ENCODE results near the gene TFE3. TPM values are rescaled to one million over a fixed set of nuclear protein-coding genes. Genes with fewer than 3 reads are reported as not detected.

The TFE3 gene
- polyA plus RNA-seq, 3 donors, result 12.8 to 41.2 (median 22.0) TPM

GRCh38 chrX:49058794-49059193, 15.6 kb upstream of the TFE3 start, which contains the start of gene CCDC120:
Gene CCDC120 (plus strand): TSS chrX:49058999. CDS start chrX:49062042, 3,043 bp downstream.
- Mint-ChIP-seq H3K27ac (peak within 1 kb of the TSS in 2 of 7 donors; percentile 30 to 67), H3K27me3 (ENCODE audit: low read depth in 3 of 3) (peaks cover 0 to 7% (median 0%) of the 10 kb centered on the region in 3 donors), H3K9me3 (peaks cover 0 to 8% (median 3%) of the 10 kb centered on the region in 7 donors), H3K4me1 (peaks cover 12% of the 10 kb centered on the region), H3K36me3 (no peaks in the 10 kb centered on the region), H3K4me3 (no peak within 1 kb of the TSS)
- H3K27ac ChIP-seq (ENCODE audit: low read depth in 1 of 2, low read length in 2 of 2), result no peak within 1 kb of the TSS
- no peak within 1 kb of the TSS for H2AFZ ChIP-seq (ENCODE audit: insufficient read depth, low read depth, low read length, poor library complexity, severe bottlenecking)
- no peaks in the 10 kb centered on the region for H4K20me1 ChIP-seq (ENCODE audit: insufficient read depth, low read length)
- H3K9me3 ChIP-seq (replicated peaks in 1 of 2; ENCODE audit: control insufficient read depth in 1 of 2, insufficient read depth in 1 of 2, low read length in 2 of 2), result no peaks in the 10 kb centered on the region
- no peak for TF ChIP-seq CTCF (IDR thresholded peaks at IDR 0.05)
- DNase-seq, result no peak
- no peak within 1 kb of the TSS for H3K9ac ChIP-seq (ENCODE audit: insufficient read depth, low read length, poor library complexity, severe bottlenecking)
- intact Hi-C loops (cut with micrococcal nuclease), result no loop called here
- no peaks in the 10 kb centered on the region for H3K79me2 ChIP-seq (ENCODE audit: insufficient read depth, low read length)
- H3K27me3 ChIP-seq (ENCODE audit: control insufficient read depth in 2 of 2, insufficient read depth in 2 of 2, low read length in 2 of 2), result no peaks in the 10 kb centered on the region
- no peak within 1 kb of the TSS for H3K4me3 ChIP-seq (replicated peaks in 1 of 3; ENCODE audit: low read depth in 2 of 3, low read length in 3 of 3)
- H3K4me1 ChIP-seq (ENCODE audit: control insufficient read depth in 1 of 2, insufficient read depth in 2 of 2, low read length in 2 of 2), result peaks cover 4 to 5% of the 10 kb centered on the region in 2 donors
- H3K4me2 ChIP-seq (replicated peaks; ENCODE audit: extremely low read depth, low read length, poor library complexity, severe bottlenecking), result no peak within 1 kb of the TSS
- no peaks in the 10 kb centered on the region for H3K36me3 ChIP-seq (replicated peaks in 1 of 2; ENCODE audit: control insufficient read depth in 1 of 2, insufficient read depth in 2 of 2, low read length in 2 of 2)
- WGBS (ENCODE audit: insufficient coverage), result 100% methylated on average over 1 of the region's 5 CpGs

DNA sequence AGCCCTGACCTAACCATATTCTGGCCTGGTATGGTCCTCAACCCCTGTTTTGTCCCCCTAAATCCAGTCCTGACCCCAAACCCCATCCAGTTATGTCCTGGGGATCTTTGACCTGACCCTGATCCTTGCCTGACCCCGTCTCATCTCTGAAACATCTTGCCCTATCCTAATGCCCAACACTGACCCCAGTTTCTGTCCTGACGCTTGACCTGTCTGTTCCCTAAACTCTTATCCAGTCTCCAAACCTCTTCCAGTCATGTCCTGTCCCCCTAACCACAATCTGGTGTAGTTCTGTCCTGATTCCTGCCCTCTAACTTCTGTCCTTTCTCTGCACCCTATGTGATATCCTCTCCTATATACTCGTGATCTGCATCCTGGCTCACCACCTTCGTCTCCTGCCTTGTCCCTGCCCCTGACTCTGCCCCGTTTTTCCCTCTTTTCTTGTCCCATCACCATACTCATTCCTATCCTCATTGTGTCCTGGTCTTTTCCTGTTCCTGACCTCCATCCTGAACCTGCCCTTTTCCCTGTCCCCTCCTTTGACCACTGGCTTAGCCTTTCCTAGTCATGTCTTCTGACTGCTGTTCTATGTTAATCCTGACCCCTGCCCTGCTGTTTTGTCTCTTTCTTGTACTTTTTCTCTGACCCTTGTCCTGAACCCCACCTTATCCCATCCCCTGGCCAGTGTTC, 11.1 kb upstream of the TFE3 start:
- Mint-ChIP-seq H3K4me3 (peak overlapping the region; percentile 49 to 86), H3K4me1 (peaks cover 19% of the 10 kb centered on the region), H3K36me3 (no peaks in the 10 kb centered on the region), H3K27ac (peak overlapping the region; percentile 45 to 90 (median 68)), H3K27me3 (ENCODE audit: low read depth in 3 of 3) (peaks cover 0 to 7% (median 4%) of the 10 kb centered on the region in 3 donors), H3K9me3 (peaks cover 0 to 8% (median 3%) of the 10 kb centered on the region in 7 donors)
- Histone ChIP-seq H3K79me2 (ENCODE audit: insufficient read depth, low read length) (no peaks in the 10 kb centered on the region), H3K4me3 (replicated peaks in 1 of 3; ENCODE audit: low read depth in 2 of 3, low read length in 3 of 3) (peak overlapping the region in 2 of 3 experiments; percentile 3 to 67), H3K9me3 (replicated peaks in 1 of 2; ENCODE audit: control insufficient read depth in 1 of 2, insufficient read depth in 1 of 2, low read length in 2 of 2) (no peaks in the 10 kb centered on the region), H3K4me1 (ENCODE audit: control insufficient read depth in 1 of 2, insufficient read depth in 2 of 2, low read length in 2 of 2) (peaks cover 0 to 9% of the 10 kb centered on the region in 2 donors), H4K20me1 (ENCODE audit: insufficient read depth, low read length) (no peaks in the 10 kb centered on the region), H3K9ac (ENCODE audit: insufficient read depth, low read length, poor library complexity, severe bottlenecking) (peak overlapping the region; percentile 77), H3K36me3 (replicated peaks in 1 of 2; ENCODE audit: control insufficient read depth in 1 of 2, insufficient read depth in 2 of 2, low read length in 2 of 2) (no peaks in the 10 kb centered on the region), H2AFZ (ENCODE audit: insufficient read depth, low read depth, low read length, poor library complexity, severe bottlenecking) (peak overlapping the region; percentile 68), H3K27me3 (ENCODE audit: control insufficient read depth in 2 of 2, insufficient read depth in 2 of 2, low read length in 2 of 2) (no peaks in the 10 kb centered on the region), H3K4me2 (replicated peaks; ENCODE audit: extremely low read depth, low read length, poor library complexity, severe bottlenecking) (peak overlapping the region; percentile 64), H3K27ac (ENCODE audit: low read depth in 1 of 2, low read length in 2 of 2) (peak overlapping the region in 1 of 2 donors; percentile 67)
- intact Hi-C loops (cut with micrococcal nuclease), result no loop called here
- 73% methylated on average over 2 of the region's 5 CpGs for WGBS (ENCODE audit: insufficient coverage)
- DNase-seq, result no peak
- TF ChIP-seq CTCF (IDR thresholded peaks at IDR 0.05), result no peak
